GM12878 (cell line): ENCODE data around the gene RASGRP2. TPM values are rescaled to one million over a fixed set of nuclear protein-coding genes. Genes with fewer than 3 reads are reported as not detected.

Experiments
- ATAC-seq: fragments of 200-7000 bp; cut with Tn5 transposase; 3 replicates; pipeline ENCODE4 v1.9.1; 2020; ENCODE audit warnings: mild to moderate bottlenecking, moderate library complexity
- BruUV-seq: library from RNA; stranded (reverse); fragments of 400-500 nt; replicated peaks from 2 replicates; lab custom pipeline; 2021; lab: Mats Ljungman, UMichigan
- CTCF ChIA-PET: fragments of 300-600 bp; sonication (Branson Sonifier 250); formaldehyde crosslinking; extraction: SDS; loops from one replicate; lab custom pipeline; 2021; ENCODE audit warnings: inconsistent platforms; lab: Yijun Ruan, JAX
- POLR2A ChIA-PET: fragments of 350-600 bp; formaldehyde crosslinking; extraction: SDS; loops from one replicate; lab custom pipeline; 2021; ENCODE audit warnings: inconsistent platforms; lab: Charles Lee
- RAD21 ChIA-PET: fragments of 300-600 bp; sonication (Branson Sonifier 250); formaldehyde crosslinking; loops from one replicate; lab custom pipeline; 2023; ENCODE audit warnings: antibody characterized with exemption; ENCODE audit not compliant: unreplicated experiment; lab: Charles Lee
- SMC1A ChIA-PET: fragments of 300-600 bp; sonication (Branson Sonifier 250); formaldehyde crosslinking; loops from one replicate; lab custom pipeline; 2023; ENCODE audit not compliant: unreplicated experiment, uncharacterized antibody; lab: Charles Lee
- DNase-seq: peaks from one replicate; pipeline ENCODE4 v3.0.0-alpha.2; 2011; ENCODE audit warnings: low read depth, low spot score
- FAIRE-seq: peaks from 3 replicates; lab custom pipeline; 2011; peaks lifted over from hg19 to GRCh38; lab: Jason Lieb, UNC
- H2AFZ ChIP-seq: 2 replicates; pipeline ENCODE4 v1.6.0; 2011; ENCODE audit warnings: low read depth, low read length, control low read depth; ENCODE audit not compliant: control insufficient read depth
- H3K27ac ChIP-seq: 2 replicates; pipeline ENCODE4 v1.5.1; 2011; ENCODE audit warnings: control low read depth; ENCODE audit not compliant: control insufficient read depth, insufficient read depth
- H3K27me3 ChIP-seq, 2 experiments: replicated peaks in 1 of 2; 2 replicates each; pipeline versions ENCODE4 v1.6.0 to v1.6.1; 2011; ENCODE audit warnings: low read length in 1 of 2; ENCODE audit not compliant: control insufficient read depth in 2 of 2, insufficient read depth in 2 of 2
- H3K36me3 ChIP-seq, 2 experiments: 2 replicates each; pipeline ENCODE4 v1.5.1; 2011; ENCODE audit warnings: low read length in 1 of 2; ENCODE audit not compliant: control insufficient read depth in 2 of 2, insufficient read depth in 2 of 2
- H3K4me1 ChIP-seq: 2 replicates; pipeline ENCODE4 v1.6.1; 2011; ENCODE audit warnings: mild to moderate bottlenecking, low read length, moderate library complexity, mixed read lengths; ENCODE audit not compliant: control insufficient read depth, insufficient read depth
- H3K4me2 ChIP-seq: 2 replicates; pipeline ENCODE4 v1.6.0; 2011; ENCODE audit warnings: control low read depth; ENCODE audit not compliant: control insufficient read depth, insufficient read depth
- H3K4me3 ChIP-seq: fragments of 200-600 bp; sonication (generic); 2 replicates; pipeline ENCODE4 v1.5.1; 2016
- H3K79me2 ChIP-seq: 2 replicates; pipeline ENCODE4 v1.6.0; 2011; ENCODE audit warnings: low read length; ENCODE audit not compliant: control insufficient read depth, insufficient read depth
- H3K9ac ChIP-seq: 2 replicates; pipeline ENCODE4 v1.8.0; 2011; ENCODE audit warnings: low read length, control low read depth, mixed read lengths; ENCODE audit not compliant: control insufficient read depth, insufficient read depth
- H3K9me3 ChIP-seq: replicated peaks from 3 replicates; pipeline ENCODE4 v1.5.1; 2011; ENCODE audit warnings: mild to moderate bottlenecking, low read length; ENCODE audit not compliant: control insufficient read depth, insufficient read depth
- H4K20me1 ChIP-seq: 2 replicates; pipeline ENCODE4 v1.6.0; 2011; ENCODE audit not compliant: control insufficient read depth, insufficient read depth
- IKZF1 ChIP-seq: fragments of 450-650 bp; conservative IDR thresholded peaks from 2 replicates; pipeline ENCODE4 v1.6.1; 2017; ENCODE audit warnings: antibody characterized with exemption, mild to moderate bottlenecking
- MTA2 ChIP-seq: fragments of 450-650 bp; IDR thresholded peaks from 2 replicates; pipeline ENCODE4 v1.6.1; 2016; ENCODE audit warnings: low read depth, mild to moderate bottlenecking, moderate library complexity
- RELB ChIP-seq: fragments of 450-650 bp; IDR thresholded peaks from 2 replicates; pipeline ENCODE4 v1.6.1; 2017; ENCODE audit warnings: low read depth, mild to moderate bottlenecking, moderate library complexity
- SREBF2 ChIP-seq: IDR thresholded peaks from 2 replicates; pipeline ENCODE4 v1.6.1; 2012; ENCODE audit warnings: mild to moderate bottlenecking, low read length
- WGBS: methylation state at CpG from one replicate; pipeline ENCODE4 v1.1.6; 2016; ENCODE audit warnings: low lambda C conversion rate; ENCODE audit not compliant: insufficient replicate concordance, insufficient coverage; ENCODE audit errors: missing lambda C conversion rate; 5-methylcytosine and 5-hydroxymethylcytosine counted together
- in situ Hi-C: fragments of 300-500 bp; cut with MboI; formaldehyde crosslinking; loops from 9 replicates; pipeline ENCODE4 v1.14.3; 2018; ENCODE audit warnings: mixed read lengths
- intact Hi-C: fragments of 100-400 bp; cut with micrococcal nuclease; formaldehyde crosslinking; loops from one replicate; pipeline ENCODE4 v1.14.2; 2022; ENCODE audit not compliant: unreplicated experiment
- polyA plus RNA-seq, 11 experiments: library from polyadenylated mRNA; depleted of rRNA in 4 of 11; unstranded in 6 of 11; stranded (reverse) in 5 of 11; fragments of >200 nt; fragmentation: Nextera tagmentation in 4 of 11; fragmentation: Illumina TruSeq in 1 of 11; extraction: Ambion mirVana in 4 of 11; extraction: Trizol in 1 of 11; gene quantifications; 1 replicate in 1 of 11; 2 replicates in 10 of 11; pipeline versions ENCODE4 v1.2.1 to v1.2.3, GENCODE V29; 2011 to 2016; ENCODE audit warnings: inconsistent platforms in 2 of 11, missing spikeins in 2 of 11, low read depth in 1 of 11
- total RNA-seq, 4 experiments: library from RNA; depleted of rRNA in 3 of 4; stranded (reverse); fragments of >200 nt in 3 of 4; fragmentation: Illumina TruSeq in 1 of 4; extraction: Trizol in 1 of 4; gene quantifications; 2 replicates each; pipeline versions ENCODE4 v1.2.1 to v1.2.3, GENCODE V29; 2013 to 2021

The RASGRP2 gene
- total and polyA plus RNA-seq, 10 of the 15 experiments (the other 5 are each of a cell fraction or from before 2014, with no cell fraction given), result 0.26 to 9.0 (median 5.4) TPM

DNA sequence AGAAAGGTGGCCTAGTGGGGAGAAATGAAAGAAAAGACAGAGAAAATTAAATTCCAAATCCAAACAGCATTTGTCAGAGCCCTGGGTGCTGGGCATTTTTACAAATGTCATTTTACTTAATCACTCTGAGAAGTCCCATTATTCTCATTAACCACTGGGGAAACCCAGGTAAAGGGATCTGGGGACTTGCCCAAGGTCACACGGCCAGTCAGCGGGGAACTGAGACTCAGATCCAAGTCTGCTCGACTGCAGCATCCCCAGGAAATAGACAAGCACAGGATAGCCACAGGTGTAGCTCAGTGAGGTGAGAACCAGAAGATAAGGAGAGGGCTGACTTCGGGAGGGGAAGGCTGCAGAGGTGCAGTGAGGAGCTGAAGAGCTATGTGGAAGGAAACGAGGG, 28.8 kb downstream of the RASGRP2 start:
- Histone ChIP-seq H4K20me1 (no peaks in the 10 kb centered on the region), H3K9me3 (no peaks in the 10 kb centered on the region), H2AFZ (no peak overlapping the region), H3K9ac (no peak overlapping the region), H3K36me3 (no peaks in the 10 kb centered on the region; a peak in 1 of 4 replicates), H3K4me2 (no peak overlapping the region), H3K4me1 (peaks cover 7% of the 10 kb centered on the region), H3K27ac (no peak overlapping the region), H3K79me2 (no peaks in the 10 kb centered on the region), H3K27me3 (peaks cover 5 to 10% of the 10 kb centered on the region in 2 experiments; a peak in 3 of 4 replicates), H3K4me3 (no peak overlapping the region)
- TF ChIP-seq RELB (0 out of 2 replicates have a peak, but pooled peaks have one; percentile 15), IKZF1 (peak; percentile 24; the same call in 1 of the 2 replicates), MTA2 (peak; percentile 16; the same call in 1 of the 2 replicates), SREBF2 (no peak)
- FAIRE-seq (no peak), ATAC-seq (peak; percentile 51), DNase-seq (no peak)
- 2% methylated on average over 5 of the region's 5 CpGs for WGBS
- ChIA-PET RAD21 (interaction anchor here (1.0 to 2.6 kb wide), 3 partner anchors 11 to 26 kb away, joined by 3 to 12 read pairs (median 3); no protein-coding TSS in a partner anchor), POLR2A (interaction anchor here (0.9 kb wide), 1 partner anchor 18 kb away, joined by 3 read pairs; no protein-coding TSS in a partner anchor), SMC1A (interaction anchor here (0.6 to 1.7 kb wide), 5 partner anchors 11 to 29 kb away, joined by 3 to 7 read pairs (median 4); no protein-coding TSS in a partner anchor), CTCF (interaction anchor here (0.5 to 6.7 kb wide), 5 partner anchors 8 to 27 kb away, joined by 3 to 58 read pairs (median 4); no protein-coding TSS in a partner anchor)
- no TSS peak for BruUV-seq
- intact Hi-C loops, result no loop called here
- in situ Hi-C loops, result no loop called here
